Measurements from ENCODE around the gene VCL.

GRCh38 chr10:74121368-74121767, 123.5 kb downstream of the VCL start:
- TF ChIP-seq CTCF (IDR thresholded peaks at IDR 0.05) (no peak), POLR2A (IDR thresholded peaks at IDR 0.05) (no peak)

All from vagina (tissue), 2 donors.